ENCODE measurements around the gene CCL20. TPM values are rescaled to one million over a fixed set of nuclear protein-coding genes. Genes with fewer than 3 reads are reported as not detected.

Gene CCL20, protein sequence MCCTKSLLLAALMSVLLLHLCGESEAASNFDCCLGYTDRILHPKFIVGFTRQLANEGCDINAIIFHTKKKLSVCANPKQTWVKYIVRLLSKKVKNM
- total RNA-seq (not detected), polyA plus RNA-seq (not detected)
- long read RNA-seq, donor 1 = 0 reads
- long read RNA-seq, donor 2 = 0 reads
- long read RNA-seq, donor 3 = 0 reads
- long read RNA-seq, donor 4 = 0 reads

DNA sequence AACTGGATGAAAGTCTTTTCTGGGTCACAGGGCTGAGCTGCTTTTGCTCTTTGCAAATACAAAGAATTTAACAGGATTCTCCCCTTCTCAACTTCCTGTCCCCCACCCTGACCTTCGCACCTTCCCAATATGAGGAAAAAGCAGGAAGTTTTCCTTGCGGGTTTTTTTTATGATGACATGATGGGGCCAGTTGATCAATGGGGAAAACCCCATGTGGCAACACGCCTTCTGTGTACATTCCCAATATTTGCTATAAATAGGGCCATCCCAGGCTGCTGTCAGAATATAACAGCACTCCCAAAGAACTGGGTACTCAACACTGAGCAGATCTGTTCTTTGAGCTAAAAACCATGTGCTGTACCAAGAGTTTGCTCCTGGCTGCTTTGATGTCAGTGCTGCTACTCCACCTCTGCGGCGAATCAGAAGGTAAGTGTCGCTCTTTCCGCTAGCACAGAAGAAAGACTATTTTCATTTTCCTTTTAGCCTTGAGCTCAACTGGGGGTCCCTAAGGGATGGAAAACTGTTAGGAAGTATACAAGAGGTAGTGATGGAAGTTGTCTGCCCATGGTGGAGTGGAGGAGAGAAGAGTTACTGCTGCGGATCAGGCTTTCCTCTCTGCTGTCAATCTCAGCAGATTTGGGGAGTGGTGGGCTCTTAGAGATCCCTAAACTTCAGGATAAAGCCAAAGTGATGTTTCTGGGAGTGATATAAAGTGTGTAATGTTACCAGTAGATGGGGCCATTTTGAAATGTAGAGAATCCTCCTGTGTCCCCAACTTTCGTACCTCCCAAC lies at the start of gene CCL20:
Gene CCL20, plus strand, starts transcription at position 281 of the 792 bp plus-strand sequence. Its CDS starts 70 bp downstream, at position 351.
- Histone ChIP-seq H3K27me3 (ENCODE audit: control insufficient read depth, insufficient read depth) (no peaks in the 10 kb centered on the region), H3K4me3 (ENCODE audit: low read length) (no peak within 1 kb of the TSS), H3K4me1 (ENCODE audit: control insufficient read depth, insufficient read depth, low read length) (peaks cover 5% of the 10 kb centered on the region), H3K27ac (ENCODE audit: low read length) (no peak within 1 kb of the TSS), H3K9me3 (ENCODE audit: control insufficient read depth, low read length) (no peaks in the 10 kb centered on the region)
- ATAC-seq = no peak
- 82% methylated on average over 9 of the region's 9 CpGs for WGBS
- intact Hi-C loops (cut with DNase I) = no loop called here
- no peak for DNase-seq

GRCh38 chr2:227765788-227766372 lies 47.8 kb upstream of the CCL20 start:
- H3K27ac ChIP-seq (ENCODE audit: low read length) = no peak overlapping the region
- H3K9me3 ChIP-seq (ENCODE audit: control insufficient read depth, low read length) = no peaks in the 10 kb centered on the region
- ATAC-seq = peak in 1 of 2 donors; percentile 55
- no peaks in the 10 kb centered on the region for H3K27me3 ChIP-seq (ENCODE audit: control insufficient read depth, insufficient read depth)
- 41% methylated on average over 4 of the region's 4 CpGs for WGBS
- H3K4me1 ChIP-seq (ENCODE audit: control insufficient read depth, insufficient read depth, low read length) = no peaks in the 10 kb centered on the region
- DNase-seq = no peak
- intact Hi-C loops (cut with DNase I) = loop anchor here in 3 of 4 donors (5.0 to 10.0 kb wide), 4 partner anchors 109 to 359 kb away; partner anchors contain the start of gene AGFG1 (in 2 of the 3)
- H3K4me3 ChIP-seq (ENCODE audit: low read length) = no peak overlapping the region

DNA sequence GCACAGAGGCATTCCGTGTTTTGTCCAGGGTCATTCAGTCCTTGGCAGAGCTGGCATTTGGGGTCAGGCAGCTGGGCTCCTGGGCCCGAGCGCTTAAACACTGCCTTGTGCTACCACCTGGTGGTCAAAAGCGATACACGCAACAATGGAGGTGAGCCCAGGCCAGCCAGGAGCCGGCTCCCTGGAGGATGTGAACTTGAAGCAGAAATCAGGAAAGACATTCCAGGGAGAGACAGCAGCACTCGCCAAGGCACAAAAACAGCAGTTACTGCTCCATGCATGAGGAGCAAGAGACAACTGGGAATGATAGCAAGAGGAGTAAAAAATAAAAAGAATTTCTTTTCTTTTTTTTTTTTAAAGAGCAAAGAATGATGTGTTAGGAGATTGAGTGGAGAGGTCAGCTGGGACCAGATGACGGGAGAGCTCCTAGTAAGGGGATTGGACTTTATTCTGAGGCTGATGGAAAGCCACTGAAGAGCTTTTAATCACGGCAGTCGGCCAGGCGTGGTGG lies 47.2 kb upstream of the CCL20 start:
- peak; percentile 98 to 99 for ATAC-seq
- WGBS = 18% methylated on average over 11 of the region's 11 CpGs

DNA sequence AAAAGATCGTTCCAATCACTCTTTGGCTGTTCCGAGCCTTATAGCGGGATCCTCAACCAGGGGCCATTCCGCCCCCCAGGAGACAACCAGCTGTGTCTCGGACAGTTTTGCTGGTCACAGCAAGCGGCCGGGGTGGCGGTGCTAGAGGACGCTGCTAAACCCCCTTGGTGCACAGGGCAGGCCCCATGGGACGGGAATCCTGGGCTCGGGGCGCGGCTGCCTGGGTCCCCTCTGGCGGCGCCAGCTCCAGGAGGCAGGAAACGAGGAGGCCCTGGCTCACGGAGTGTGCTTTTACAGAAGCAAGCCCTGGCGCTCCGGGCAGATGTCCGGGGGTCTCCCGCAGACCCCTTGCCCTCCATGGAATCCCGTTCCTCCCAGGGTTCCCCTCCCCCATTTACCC lies 45.8 kb upstream of the CCL20 start:
- ATAC-seq = no peak
- no peaks in the 10 kb centered on the region for H3K9me3 ChIP-seq (ENCODE audit: control insufficient read depth, low read length)
- 93% methylated on average over 22 of the region's 22 CpGs for WGBS
- H3K27me3 ChIP-seq (ENCODE audit: control insufficient read depth, insufficient read depth) = no peaks in the 10 kb centered on the region
- H3K4me1 ChIP-seq (ENCODE audit: control insufficient read depth, insufficient read depth, low read length) = no peaks in the 10 kb centered on the region
- peak in 1 of 3 donors; percentile 58 for DNase-seq
- intact Hi-C loops (cut with DNase I) = loop anchor here in 3 of 4 donors (5.0 to 10.0 kb wide), 4 partner anchors 111 to 361 kb away; partner anchors contain the start of gene AGFG1 (in 2 of the 3)
- no peak overlapping the region for H3K4me3 ChIP-seq (ENCODE audit: low read length)
- no peak overlapping the region for H3K27ac ChIP-seq (ENCODE audit: low read length)

More for the DNA sequence above, 47.2 kb upstream of the CCL20 start:
- DNase-seq = peak; percentile 81 to 92 (median 87)
- H3K27ac ChIP-seq (ENCODE audit: low read length) = no peak overlapping the region
- H3K4me3 ChIP-seq (ENCODE audit: low read length) = no peak overlapping the region
- no peaks in the 10 kb centered on the region for H3K27me3 ChIP-seq (ENCODE audit: control insufficient read depth, insufficient read depth)
- intact Hi-C loops (cut with DNase I) = loop anchor here in 3 of 4 donors (5.0 to 10.0 kb wide), 4 partner anchors 109 to 359 kb away; partner anchors contain the start of gene AGFG1 (in 2 of the 3)
- H3K4me1 ChIP-seq (ENCODE audit: control insufficient read depth, insufficient read depth, low read length) = no peaks in the 10 kb centered on the region
- no peaks in the 10 kb centered on the region for H3K9me3 ChIP-seq (ENCODE audit: control insufficient read depth, low read length)

- ATAC-seq = no peak
- WGBS = 77% methylated on average over 5 of the region's 5 CpGs
These were observed 41.4 kb upstream of the CCL20 start for GRCh38 chr2:227772197-227772661.

DNA sequence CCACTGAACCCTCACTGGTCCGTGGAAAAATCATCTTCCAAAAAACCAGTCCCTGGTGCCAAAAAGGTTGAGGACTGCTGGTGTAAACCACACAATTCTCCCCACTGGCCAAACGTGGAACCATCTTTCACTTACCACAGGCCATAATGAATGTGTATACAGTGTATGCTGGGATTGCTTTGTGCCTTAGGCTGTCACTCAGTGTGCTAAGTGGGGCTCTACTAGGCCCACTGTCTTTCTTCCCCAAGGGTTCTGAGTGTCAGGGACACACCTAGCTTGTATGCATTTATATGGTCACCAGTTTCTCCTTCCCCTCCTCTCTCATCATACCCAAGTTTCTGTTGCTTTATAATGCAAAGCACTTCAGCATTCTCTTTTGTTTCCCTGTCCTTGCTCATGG lies 40.7 kb upstream of the CCL20 start:
- WGBS = 53% methylated on average over 2 of the region's 2 CpGs
- intact Hi-C loops (cut with DNase I) = no loop called here
- ATAC-seq = no peak
- no peaks in the 10 kb centered on the region for H3K27me3 ChIP-seq (ENCODE audit: control insufficient read depth, insufficient read depth)
- no peak overlapping the region for H3K4me3 ChIP-seq (ENCODE audit: low read length)
- no peak overlapping the region for H3K27ac ChIP-seq (ENCODE audit: low read length)
- DNase-seq = no peak
- H3K4me1 ChIP-seq (ENCODE audit: control insufficient read depth, insufficient read depth, low read length) = no peaks in the 10 kb centered on the region
- no peaks in the 10 kb centered on the region for H3K9me3 ChIP-seq (ENCODE audit: control insufficient read depth, low read length)

More at GRCh38 chr2:227772197-227772661, 41.4 kb upstream of the CCL20 start:
- intact Hi-C loops (cut with DNase I) = no loop called here
- Histone ChIP-seq H3K9me3 (ENCODE audit: control insufficient read depth, low read length) (no peaks in the 10 kb centered on the region), H3K4me3 (ENCODE audit: low read length) (no peak overlapping the region), H3K27ac (ENCODE audit: low read length) (no peak overlapping the region), H3K27me3 (ENCODE audit: control insufficient read depth, insufficient read depth) (no peaks in the 10 kb centered on the region), H3K4me1 (ENCODE audit: control insufficient read depth, insufficient read depth, low read length) (no peaks in the 10 kb centered on the region)
- no peak for DNase-seq

- WGBS = 62% methylated on average over 15 of the region's 15 CpGs
- H3K27me3 ChIP-seq (ENCODE audit: control insufficient read depth, insufficient read depth) = no peaks in the 10 kb centered on the region
- no peak overlapping the region for H3K27ac ChIP-seq (ENCODE audit: low read length)
- DNase-seq (no peak), ATAC-seq (no peak)
- no peaks in the 10 kb centered on the region for H3K4me1 ChIP-seq (ENCODE audit: control insufficient read depth, insufficient read depth, low read length)
- H3K4me3 ChIP-seq (ENCODE audit: low read length) = no peak overlapping the region
- intact Hi-C loops (cut with DNase I) = no loop called here
- no peaks in the 10 kb centered on the region for H3K9me3 ChIP-seq (ENCODE audit: control insufficient read depth, low read length)
These were observed 39.5 kb upstream of the CCL20 start for GRCh38 chr2:227774011-227774624.

DNA sequence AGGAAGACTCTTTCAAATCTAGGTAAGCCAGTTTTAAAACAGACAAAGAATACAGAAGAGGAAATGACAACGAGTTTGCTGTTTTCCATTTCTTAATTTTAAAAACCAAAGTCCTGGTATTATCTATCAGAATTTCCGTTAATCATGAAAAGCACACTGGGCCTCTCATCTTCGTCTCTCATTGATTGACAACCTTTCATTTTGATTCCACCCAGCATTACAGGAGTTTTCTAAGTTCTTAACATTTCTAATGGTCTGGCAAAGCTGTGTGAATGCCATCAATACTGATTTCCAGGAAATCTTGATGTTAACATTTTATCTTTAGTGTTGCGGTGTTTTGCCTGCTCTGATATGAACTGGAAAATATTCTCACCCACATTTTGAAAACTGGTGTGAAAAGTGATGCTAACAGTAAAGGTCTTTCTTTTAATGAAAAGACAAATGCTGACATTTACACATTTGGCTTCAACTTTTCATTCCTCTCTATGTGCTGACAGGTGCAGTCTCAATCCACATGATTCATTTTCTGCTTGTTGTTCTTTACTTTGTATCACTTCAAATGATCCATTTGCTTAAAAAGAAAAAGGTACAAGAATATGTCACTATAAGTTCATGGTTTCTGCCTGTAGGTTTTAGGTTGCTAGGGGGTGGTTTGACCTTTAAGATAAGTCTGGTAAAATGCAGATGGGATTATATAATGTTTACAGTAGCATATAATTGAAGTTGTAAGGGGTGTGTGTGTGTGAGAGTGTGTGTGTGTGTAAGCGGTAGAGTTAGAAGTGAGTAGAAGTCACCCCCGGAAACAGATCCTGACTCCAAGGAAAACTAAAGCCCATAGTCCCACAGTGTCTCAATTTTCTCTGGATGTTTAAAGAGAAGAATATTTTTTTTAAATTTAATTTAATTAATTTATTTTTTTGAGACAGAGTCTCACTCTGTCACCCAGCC lies 38.5 kb upstream of the CCL20 start:
- no peaks in the 10 kb centered on the region for H3K9me3 ChIP-seq (ENCODE audit: control insufficient read depth, low read length)
- intact Hi-C loops (cut with DNase I) = no loop called here
- ATAC-seq (no peak), DNase-seq (no peak)
- 77% methylated on average over 6 of the region's 6 CpGs for WGBS
- H3K4me1 ChIP-seq (ENCODE audit: control insufficient read depth, insufficient read depth, low read length) = no peaks in the 10 kb centered on the region
- H3K27ac ChIP-seq (ENCODE audit: low read length) = no peak overlapping the region
- no peaks in the 10 kb centered on the region for H3K27me3 ChIP-seq (ENCODE audit: control insufficient read depth, insufficient read depth)
- no peak overlapping the region for H3K4me3 ChIP-seq (ENCODE audit: low read length)

DNA sequence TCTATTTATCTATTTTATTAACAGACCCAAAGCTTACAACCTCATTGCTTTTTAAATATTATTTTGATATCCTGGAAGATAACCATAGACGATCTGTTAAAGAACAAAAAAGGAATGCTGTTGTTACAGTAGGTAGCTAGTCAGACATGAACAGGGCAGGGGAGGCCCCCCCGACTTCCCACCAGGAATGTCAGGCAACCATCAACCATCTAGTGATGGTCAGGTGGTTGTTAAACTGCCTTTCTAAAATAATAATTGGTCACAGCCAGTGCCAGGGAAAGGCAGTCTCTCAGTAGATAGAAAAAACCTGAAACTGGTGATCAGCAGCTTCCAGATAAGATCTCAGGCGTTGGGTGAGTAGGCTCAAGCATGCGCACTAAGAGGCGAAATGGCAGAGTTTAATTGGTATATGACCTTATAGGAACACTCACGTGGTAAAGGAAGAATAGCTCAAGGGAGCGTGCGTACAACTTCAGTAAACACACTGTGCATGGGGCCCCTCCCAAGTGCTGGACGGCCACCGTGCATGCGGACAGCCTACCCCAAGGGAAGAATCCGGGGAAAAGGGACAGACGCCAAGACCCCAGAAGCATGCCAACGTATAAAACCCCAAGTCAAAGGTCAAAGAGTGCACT lies 32.5 kb upstream of the CCL20 start:
- intact Hi-C loops (cut with DNase I) = no loop called here
- ATAC-seq (peak in 1 of 2 donors; percentile 69), DNase-seq (no peak)
- Histone ChIP-seq H3K9me3 (ENCODE audit: control insufficient read depth, low read length) (no peaks in the 10 kb centered on the region), H3K27ac (ENCODE audit: low read length) (no peak overlapping the region), H3K4me3 (ENCODE audit: low read length) (no peak overlapping the region), H3K4me1 (ENCODE audit: control insufficient read depth, insufficient read depth, low read length) (no peaks in the 10 kb centered on the region), H3K27me3 (ENCODE audit: control insufficient read depth, insufficient read depth) (no peaks in the 10 kb centered on the region)
- WGBS = 60% methylated on average over 14 of the region's 14 CpGs
